SU-DHL-6 (cell line): ENCODE results near the gene PHACTR1.

ENCODE experiments used
- EZH2phosphoT487 ChIP-seq: fragments of 200-600 bp; sonication (generic), shearing (Covaris generic); conservative IDR thresholded peaks from 2 replicates; pipeline ENCODE4 v1.6.1; 2018; ENCODE audit warnings: mild to moderate bottlenecking, antibody characterized with exemption, low read length, moderate library complexity, mixed read lengths
- TF ChIP-seq, protein P1 (sequence below): fragments of 200-600 bp; sonication (generic); IDR thresholded peaks from one replicate; pipeline ENCODE4 v1.5.1; 2017; ENCODE audit warnings: antibody characterized with exemption, mild to moderate bottlenecking, low read length, moderate library complexity; ENCODE audit not compliant: insufficient read depth, poor library complexity, severe bottlenecking

GRCh38 chr6:12898603-12899002 lies 182.0 kb downstream of the PHACTR1 start:
- TF ChIP-seq, protein P1, sequence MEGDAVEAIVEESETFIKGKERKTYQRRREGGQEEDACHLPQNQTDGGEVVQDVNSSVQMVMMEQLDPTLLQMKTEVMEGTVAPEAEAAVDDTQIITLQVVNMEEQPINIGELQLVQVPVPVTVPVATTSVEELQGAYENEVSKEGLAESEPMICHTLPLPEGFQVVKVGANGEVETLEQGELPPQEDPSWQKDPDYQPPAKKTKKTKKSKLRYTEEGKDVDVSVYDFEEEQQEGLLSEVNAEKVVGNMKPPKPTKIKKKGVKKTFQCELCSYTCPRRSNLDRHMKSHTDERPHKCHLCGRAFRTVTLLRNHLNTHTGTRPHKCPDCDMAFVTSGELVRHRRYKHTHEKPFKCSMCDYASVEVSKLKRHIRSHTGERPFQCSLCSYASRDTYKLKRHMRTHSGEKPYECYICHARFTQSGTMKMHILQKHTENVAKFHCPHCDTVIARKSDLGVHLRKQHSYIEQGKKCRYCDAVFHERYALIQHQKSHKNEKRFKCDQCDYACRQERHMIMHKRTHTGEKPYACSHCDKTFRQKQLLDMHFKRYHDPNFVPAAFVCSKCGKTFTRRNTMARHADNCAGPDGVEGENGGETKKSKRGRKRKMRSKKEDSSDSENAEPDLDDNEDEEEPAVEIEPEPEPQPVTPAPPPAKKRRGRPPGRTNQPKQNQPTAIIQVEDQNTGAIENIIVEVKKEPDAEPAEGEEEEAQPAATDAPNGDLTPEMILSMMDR: no peak
- TF ChIP-seq EZH2phosphoT487: no peak
